GM11168 (cell line): ENCODE data around the gene NPIPA1.
"Not testable (repeated sequence)": the region's sequence is repeated elsewhere in the genome, so short reads cannot be mapped to it uniquely, and the experiment has no call there.

Experiments
- in situ Hi-C: fragments of 300-500 bp; cut with MboI; formaldehyde crosslinking; loops from one replicate; pipeline ENCODE4 v1.12.0; 2022; ENCODE audit warnings: low sequenced_read_pairs; ENCODE audit not compliant: unreplicated experiment

NPIPA1 gene

DNA sequence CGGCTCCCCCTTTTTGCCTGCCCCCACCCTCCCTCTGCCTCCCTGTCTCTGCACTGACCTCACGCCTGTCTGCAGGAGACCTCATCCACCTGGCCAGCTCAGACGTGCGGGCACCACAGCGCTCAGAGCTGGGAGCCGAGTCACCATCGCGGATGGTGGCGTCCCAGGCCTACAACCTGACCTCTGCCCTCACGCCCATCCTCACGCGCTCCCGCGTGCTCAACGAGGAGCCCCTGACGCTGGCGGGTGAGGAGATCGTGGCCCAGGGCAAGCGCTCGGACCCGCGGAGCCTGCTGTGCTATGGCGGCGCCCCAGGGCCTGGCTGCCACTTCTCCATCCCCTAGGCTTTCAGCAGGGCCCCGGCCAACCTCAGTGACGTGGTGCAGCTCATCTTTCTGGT is 8.1 kb upstream of the NPIPA1 start:
- in situ Hi-C loops: not testable (repeated sequence)

DNA sequence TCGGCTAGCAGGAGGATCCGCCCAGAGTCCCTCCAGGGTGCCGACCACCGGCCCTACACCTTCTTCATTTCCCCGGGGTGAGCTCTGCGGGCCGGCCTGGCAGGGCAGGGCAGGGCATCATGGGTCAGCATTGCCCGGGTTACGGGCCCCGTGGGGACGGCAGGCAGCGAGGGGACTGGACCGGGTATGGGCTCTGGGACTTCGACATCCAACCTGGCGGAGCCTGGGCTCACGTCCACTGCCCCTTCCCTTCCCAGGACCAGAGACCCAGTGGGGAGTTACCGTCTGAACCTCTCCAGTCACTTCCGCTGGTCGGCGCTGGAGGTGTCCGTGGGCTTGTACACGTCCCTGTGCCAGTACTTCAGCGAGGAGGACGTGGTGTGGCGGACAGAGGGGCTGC is 7.0 kb upstream of the NPIPA1 start:
- in situ Hi-C loops: not testable (repeated sequence)

DNA sequence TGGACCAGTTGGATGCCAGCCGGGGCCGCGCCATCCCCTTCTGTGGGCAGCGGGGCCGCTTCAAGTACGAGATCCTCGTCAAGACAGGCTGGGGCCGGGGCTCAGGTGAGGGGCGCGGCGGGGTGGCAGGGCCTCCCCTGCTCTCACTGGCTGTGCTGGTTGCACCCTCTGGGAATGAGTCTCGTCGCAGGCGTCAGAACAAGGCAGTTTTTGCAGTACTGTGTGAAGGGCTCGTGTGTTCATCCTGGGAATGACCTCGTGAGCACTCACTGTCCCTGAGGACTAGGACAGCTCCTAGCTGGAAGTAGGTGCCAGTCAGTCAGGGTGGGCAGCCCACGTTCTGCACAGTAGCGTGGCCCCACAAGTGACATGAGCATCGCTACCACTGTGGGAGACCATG is 6.3 kb upstream of the NPIPA1 start:
- in situ Hi-C loops: not testable (repeated sequence)

DNA sequence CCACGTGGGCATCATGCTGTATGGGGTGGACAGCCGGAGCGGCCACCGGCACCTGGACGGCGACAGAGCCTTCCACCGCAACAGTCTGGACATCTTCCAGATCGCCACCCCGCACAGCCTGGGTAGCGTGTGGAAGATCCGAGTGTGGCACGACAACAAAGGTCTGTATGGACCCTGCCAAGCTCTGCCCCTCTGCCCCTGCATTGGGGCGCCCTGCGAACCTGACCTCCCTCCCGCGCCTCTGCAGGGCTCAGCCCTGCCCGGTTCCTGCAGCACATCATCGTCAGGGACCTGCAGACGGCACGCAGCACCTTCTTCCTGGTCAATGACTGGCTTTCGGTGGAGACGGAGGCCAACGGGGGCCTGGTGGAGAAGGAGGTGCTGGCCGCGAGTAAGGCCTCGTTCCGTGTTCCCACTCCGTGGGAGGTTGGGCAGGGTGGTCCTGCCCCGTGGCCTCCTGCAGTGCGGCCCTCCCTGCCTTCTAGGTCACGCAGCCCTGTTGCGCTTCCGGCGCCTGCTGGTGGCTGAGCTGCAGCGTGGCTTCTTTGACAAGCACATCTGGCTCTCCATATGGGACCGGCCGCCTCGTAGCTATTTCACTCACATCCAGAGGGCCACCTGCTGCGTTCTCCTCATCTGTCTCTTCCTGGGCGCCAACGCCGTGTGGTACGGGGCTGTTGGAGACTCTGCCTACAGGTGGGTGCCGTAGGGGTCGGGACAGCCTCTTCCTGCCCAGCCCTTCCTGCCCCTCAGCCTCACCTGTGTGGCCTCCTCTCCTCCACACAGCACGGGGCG is 4.5 kb upstream of the NPIPA1 start:
- in situ Hi-C loops: not testable (repeated sequence)

DNA sequence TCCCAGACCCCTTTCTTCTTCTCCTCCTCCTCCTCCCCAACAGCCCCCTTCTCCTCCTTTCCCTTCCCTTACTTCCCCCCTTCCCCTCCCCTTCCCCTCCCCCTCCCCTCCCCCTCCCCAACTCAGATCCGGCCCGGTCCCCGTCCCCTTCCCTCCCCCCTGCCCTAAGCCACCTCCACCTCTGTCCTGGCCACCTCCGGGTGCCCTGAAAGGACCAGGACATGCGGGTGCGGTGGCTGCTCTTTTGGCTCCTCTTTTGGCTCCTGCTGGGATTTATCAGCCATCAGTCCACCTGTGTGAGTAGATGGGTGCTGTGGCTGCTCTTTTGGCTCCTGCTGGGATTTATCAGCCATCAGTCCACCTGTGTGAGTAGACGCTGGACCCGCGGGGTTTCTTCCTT is 751 bp downstream of the NPIPA1 start:
- in situ Hi-C loops: not testable (repeated sequence)

DNA sequence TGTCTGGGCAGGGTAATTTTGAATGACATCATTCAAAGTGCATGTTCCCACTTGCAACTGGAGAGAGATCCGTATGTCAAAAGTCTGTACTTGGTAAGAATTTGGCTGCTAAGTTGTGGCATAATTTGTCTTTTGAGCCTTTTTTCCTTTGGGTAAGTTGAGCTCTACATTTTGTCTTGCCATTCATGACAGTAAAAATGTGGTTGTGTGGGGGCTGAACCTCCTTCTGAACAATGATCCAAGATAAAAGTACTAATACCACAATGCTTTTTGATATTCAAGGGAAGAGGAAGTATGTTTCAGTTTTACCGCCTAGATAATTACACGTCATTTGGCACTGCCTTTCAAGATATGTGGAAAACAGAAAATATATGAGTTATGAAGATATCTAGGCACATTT is 5.4 kb downstream of the NPIPA1 start:
- in situ Hi-C loops: not testable (repeated sequence)

DNA sequence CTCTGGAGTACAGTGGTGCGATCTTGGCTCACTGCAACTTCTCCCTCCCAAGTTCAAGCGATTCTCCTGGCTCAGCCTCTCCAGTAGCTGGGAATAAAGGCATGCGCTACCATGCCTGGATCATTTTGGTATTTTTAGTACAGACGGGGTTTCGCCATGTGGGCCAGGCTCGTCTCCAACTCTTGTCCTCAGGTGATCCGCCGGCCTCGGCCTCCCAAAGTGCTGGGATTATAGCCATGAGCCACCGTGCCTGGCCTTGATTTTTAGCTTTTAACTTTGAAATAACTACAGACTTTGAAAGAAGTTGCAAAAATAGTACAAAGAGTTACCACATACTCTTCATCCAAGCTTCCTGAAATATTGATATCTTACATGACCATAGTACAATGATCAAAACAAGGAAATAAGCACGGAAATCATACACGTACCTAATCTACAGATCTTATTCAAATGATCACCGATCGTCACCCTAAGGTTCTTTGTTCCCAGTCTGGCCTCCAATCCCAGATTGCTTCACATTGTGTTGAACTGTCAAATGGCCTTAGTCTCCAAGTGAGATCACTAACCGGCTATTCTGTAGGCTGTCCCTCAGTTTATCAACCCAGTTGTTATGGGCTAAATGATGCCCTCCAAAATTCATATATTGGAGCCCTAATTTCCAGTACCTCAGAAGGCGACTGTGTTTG is 18.4 kb downstream of the NPIPA1 start:
- in situ Hi-C loops: no loop called here

DNA sequence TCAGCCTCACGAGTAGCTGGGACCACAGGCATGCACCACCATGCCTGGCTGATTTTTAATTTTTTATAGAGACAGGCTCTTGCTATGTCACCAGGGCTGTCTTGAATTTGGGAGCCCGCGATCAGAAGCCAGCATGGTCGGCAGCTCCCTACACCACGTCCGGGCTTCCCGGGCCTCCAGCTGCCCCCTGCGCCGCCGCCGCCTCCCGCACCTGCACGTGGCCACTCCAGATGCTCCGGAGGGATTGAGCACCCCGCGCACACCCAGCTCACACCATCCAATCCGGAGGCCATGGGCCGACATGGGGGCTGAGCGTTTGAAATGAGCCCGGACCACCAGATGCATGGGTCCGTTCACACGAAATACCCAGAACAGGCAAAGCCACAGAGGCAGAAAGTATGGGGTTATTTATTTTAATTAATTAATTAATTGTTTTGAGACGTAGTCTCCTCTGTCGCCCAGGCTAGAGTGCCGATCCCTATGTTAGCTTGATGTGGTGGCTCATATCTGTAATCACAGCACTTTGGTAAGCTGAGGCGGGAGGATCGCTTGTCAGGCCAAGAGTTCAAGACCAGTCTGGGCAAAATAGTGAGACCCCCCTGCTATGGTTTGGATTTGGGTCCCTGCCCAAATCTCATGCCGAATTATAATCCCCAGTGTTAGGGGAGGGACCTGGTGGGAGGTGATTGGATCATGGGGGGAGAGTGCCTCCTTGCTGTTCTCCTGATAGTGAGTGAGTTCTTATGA is 20.5 kb downstream of the NPIPA1 start:
- in situ Hi-C loops: no loop called here

DNA sequence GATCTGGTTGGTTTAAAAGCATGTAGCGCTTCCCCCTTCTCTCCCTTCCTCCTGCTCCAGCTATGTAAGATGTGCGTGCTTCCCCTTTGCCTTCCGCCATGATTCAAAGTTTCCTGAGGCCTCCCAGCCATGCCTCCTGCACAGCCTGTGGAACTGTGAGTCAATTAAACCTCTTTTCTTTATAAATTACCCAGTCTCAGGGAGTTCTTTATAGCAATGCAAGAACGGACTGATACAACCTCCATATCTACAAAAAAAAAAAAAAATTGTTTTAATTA is 21.0 kb downstream of the NPIPA1 start:
- in situ Hi-C loops: no loop called here

DNA sequence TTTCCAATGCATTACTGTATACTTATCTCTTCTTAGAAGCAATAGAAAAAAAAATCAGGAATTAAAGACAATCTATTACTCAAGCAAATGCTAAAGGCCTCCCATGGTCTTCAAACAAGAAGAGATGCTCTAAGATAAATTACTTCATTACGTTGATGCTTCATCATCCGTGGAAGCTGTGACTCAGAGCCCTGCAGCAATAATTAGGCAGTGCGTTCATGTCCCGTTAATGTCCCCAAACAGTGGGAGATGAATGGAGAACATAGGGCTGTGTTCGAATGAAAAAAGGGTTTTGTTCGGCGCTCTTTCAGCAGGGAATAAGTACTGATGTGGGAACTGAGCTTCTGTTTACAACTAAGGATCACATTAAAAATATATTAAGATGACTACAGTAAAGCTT is 21.7 kb downstream of the NPIPA1 start:
- in situ Hi-C loops: no loop called here

DNA sequence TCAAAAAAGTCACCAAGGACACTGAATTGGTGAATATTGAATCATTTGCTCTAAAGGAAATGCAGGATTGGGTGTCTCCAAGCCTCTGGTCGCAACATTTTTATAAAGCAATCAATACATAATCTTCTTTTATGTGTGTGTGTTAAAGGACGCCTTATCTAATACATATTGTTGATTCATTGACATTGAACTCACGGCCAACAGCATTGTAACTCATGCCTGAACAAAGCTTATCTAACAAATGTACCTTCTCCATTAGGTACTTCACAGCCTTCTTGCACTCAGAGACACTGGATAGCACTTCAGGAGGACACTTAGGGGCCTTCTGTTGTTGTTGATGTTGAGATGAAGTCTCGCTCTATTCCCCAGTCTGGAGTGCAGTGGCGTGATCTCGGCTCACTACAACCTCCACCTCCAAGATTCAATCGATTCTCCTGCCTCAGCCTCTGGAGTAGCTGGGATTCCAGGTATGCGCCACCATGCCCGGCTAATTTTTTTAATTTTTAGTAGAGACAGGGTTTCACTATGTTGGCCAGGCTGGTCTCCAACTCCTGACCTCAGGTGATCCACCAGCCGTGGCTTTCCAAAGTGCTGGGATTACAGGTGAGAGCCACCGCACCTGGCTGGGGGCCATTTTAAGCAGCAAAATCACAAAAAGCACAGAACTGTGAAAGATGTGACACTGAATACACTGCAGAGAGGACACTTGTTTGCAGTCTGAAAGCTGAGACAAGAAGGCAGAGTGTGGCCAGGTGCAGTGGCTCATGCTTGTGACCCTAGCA is 24.4 kb downstream of the NPIPA1 start:
- in situ Hi-C loops: no loop called here

DNA sequence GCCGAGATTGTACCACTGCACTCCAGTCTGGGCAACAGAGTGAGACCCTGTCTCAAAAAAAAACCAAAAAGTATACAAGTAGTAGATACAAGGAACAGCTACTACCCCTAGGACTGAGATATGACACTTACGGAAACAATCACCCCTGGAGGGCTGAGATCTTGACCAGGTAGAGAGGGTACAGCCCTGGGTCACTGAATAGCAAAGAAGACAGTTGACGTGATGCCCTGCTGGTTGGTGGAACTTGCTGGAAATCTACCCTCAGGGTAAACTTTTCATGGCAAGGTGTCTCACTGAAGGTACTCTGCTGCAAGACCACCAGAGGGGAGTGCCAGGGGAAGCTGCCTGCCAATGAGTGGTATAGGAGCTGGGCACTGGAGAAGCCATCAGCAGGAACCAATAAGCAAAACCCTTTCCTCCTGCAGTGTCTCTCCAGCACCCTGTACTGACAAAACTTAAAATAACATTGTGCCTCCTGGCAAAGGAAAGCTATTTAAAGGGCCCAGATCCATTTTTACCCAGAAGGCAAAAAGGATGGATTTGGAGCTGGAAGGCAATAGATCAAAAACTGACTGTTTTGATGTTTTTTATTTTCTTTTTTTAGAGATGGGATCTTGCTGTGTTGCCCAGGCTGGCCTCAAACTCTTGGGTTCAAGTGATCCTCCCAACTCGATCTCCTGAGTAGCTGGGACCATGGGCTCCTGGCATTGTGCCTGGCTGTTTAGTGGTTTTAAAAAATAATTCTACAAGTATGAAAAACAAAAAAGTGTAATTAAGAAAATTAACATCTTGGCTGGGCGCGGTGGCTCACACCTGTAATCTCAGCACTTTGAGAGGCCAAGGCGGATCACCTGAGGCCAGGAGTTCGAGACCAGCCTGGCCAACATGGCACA is 26.3 kb downstream of the NPIPA1 start:
- in situ Hi-C loops: no loop called here

DNA sequence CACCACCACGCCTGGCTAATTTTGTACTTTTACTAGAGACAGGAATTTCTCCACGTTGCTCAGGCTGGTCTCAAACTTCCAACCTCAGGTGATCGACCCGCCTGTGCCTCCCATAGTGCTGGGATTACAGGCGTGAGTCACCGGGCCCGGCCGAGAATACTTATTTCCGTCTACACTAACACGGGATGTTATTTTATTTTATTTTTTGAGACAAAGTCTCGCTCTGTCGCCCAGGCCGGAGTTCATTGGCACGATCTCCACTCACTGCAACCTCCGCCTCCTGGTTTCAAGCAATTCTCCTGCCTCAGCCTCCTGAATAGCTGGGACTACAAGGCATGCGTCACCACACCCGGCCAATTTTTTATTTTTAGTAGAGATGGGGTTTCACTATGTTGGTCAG is 28.1 kb downstream of the NPIPA1 start:
- in situ Hi-C loops: no loop called here

DNA sequence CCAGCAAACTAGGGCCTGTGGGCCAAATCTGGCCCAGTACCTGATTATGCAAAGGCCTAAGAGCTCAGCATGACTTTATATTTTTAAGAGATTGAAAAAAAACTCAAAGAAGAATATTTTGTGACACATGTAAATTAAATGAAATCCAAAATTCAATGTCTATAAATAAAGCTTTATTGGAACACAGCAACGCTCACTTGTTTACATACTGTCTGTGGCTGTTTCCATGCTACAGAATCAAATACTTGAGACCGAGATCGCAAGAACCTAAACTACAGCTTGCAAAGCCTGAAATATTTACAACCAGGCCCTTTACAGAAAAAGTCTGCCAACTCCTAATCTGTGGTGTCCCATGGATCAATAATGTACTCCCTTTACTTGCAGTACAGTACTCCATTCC is 32.6 kb downstream of the NPIPA1 start:
- in situ Hi-C loops: not testable (repeated sequence)

DNA sequence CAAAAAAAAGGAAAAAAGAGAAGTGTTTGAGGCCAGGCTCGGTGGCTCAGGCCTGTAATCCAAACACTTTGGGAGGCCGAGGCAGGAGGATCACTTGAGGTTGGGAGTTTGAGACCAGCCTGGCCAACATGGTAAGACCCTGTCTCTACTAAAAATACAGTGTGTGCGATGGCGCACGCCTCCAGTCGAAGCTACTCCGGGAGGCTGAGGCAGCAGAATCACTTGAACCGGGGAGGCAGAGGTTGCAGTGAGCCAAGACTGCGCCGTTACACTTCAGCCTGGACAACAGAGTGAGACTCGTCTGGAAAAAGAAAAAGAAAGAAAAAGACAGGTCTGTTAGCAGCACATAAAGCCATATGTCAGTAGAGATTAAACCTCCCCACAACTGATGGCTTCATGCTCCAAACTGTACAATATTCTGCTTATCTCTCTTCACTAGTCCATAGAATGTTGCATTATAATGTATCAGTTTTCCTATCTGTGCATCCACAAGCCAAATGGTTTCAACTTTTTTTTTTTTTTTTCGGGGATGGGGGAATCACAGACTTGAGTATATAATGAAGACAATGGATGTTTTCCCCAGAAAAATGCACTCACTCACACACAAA is 34.5 kb downstream of the NPIPA1 start:
- in situ Hi-C loops: not testable (repeated sequence)

DNA sequence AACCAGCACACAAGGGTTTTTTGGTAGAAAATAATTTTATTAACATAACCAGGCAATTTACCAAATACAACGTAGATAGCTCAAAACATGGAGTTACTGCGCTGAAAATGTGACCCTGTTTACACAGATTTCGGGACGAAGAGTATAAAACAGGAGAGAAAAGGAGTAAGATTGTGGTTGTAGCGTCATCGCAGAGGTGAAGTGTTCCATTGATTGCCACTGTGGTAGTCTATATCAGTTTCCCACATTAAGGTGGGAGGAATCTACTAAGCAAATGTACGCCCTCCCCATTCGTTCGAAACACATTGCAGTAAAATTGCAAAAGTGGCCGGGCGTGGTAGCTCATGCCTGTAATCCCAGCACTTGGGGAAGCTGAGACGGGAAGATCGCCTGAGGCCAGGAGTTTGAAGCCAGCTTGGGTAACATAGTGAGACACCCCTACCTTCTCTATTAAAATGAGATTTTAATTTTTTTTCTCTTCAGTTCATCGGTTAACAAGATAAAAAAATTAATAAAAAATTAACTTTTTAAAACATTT is 36.6 kb downstream of the NPIPA1 start:
- in situ Hi-C loops: not testable (repeated sequence)

DNA sequence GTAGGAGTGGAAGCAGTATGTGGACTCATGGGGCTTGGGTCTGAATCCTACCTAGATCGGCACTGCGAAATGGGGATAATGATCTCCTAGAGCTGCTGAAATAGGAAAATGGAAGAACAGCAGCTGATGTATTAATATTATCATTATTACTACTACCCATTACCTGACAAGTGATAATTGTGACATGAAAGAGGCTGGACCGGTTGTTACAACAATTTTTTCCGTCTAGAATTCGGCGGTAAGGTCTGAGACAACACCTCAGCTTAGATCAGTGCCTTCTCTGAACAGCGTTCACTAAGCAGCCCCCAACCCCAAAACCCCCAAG is 37.0 kb downstream of the NPIPA1 start:
- in situ Hi-C loops: not testable (repeated sequence)

DNA sequence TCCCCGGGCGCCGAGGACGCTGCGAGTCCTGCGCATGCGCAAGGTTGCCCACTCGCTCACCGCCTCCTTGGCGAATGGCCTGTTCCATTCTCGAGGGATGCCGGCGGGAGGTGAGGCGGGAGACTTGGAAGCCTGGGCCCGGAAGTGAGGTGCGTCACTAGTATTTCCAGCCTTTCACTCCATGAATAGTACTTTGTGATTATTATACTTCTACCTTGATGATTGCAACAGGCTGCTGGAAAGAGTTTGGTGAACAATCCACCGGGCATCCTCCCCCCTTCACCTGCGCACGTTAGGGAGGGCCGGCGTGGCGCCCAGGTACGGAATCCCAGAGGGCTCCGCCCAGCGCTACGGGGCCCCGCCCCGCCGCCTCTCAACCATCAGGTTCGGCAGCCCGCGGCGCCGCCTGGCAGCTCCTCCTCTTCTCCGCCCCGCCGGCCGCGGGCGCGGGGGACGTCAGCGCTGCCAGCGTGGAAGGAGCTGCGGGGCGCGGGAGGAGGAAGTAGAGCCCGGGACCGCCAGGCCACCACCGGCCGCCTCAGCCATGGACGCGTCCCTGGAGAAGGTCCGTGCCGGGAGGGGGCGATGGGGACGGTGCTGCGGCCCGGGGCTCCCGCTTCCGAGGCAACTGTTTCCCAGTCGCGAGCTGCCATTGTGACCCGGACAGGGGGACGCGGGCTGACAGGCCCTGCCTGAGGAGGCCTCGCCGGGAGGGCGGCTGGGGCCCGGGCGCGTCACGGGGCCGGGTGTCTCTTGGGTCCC is 37.6 kb downstream of the NPIPA1 start, which contains the start of gene PDXDC1:
Gene PDXDC1 (plus strand): TSS at position 371 of the 762 bp plus-strand sequence. CDS start 174 bp downstream, at position 545.
- in situ Hi-C loops: not testable (repeated sequence)
